ENCODE results near the gene A3GALT2.
"Not testable (repeated sequence)": the region's sequence is repeated elsewhere in the genome, so short reads cannot be mapped to it uniquely, and the experiment has no call there.

A3GALT2 gene

DNA sequence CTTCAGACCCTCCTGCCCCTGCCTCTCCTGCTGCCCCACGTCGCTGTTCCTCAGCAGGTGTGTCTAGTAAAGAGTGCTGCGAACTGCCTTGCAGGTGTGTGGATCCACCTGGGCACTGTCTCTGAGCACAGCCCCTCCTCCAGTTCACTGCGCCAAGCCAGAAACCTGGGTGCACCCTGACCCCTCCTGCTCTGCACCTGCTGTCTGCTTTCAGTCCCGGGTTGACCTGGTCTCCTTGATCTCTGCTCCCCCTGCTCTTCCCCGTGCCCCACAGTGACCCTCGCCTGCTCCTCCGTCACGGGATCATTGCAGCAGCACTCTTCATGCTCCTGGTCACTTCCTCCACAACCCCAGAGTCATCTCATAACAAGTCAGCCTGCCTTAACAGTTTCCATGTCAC, 6.5 kb downstream of the A3GALT2 start:
- DNase-seq (ENCODE audit: low spot score): no peak

DNA sequence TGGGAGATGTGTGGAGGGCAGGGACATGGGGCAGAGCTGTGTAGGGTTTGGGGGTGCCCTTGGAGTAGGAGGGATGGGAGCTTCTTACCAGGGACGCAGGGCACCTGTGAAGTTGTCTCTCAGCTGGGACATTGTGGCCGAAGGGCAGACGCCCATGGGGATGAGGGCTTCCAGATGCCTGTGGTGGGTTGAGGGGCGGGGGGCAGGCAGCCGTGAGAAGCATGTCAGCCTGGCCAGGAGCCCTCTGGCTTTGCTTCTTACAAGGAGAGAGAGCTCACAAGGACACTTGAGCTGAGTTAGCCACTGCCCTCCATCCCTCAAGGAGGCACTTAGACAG, 8.5 kb downstream of the A3GALT2 start:
- DNase-seq (ENCODE audit: low spot score): no peak

DNA sequence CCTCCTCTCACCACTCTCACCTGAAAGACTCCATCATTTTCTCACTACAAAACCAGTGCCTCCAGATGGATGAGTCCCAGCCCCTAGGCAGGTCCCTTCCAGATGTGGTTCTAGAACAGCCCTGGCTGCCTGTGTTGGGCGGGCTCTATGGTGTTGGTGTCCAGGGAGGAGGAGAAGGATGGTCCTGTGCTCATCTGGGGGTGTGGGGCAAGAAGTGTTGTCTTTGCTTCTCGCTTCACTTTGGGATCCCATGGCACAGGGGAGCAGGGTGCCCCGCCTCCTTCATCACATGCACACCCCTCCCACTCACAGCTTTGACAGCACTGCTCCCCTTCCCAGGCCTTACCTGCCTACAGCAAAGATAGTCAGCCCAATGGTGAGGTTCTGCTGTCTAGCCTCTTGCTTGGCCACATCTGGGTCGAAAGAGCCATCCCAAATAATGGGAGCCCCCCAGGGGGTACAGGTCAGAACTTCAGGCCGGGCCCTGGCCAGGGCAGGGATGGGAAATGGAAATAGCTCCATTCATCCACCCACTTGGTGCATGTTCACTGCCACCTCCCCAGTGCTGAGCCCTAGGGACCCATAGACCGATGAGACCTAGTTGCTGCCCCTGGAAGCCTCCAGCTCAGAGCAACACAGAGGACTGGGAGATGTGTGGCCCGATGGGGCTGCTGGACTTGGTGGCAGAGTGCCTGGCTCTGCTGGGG, 9.0 kb downstream of the A3GALT2 start:
- DNase-seq (ENCODE audit: low spot score): no peak

DNA sequence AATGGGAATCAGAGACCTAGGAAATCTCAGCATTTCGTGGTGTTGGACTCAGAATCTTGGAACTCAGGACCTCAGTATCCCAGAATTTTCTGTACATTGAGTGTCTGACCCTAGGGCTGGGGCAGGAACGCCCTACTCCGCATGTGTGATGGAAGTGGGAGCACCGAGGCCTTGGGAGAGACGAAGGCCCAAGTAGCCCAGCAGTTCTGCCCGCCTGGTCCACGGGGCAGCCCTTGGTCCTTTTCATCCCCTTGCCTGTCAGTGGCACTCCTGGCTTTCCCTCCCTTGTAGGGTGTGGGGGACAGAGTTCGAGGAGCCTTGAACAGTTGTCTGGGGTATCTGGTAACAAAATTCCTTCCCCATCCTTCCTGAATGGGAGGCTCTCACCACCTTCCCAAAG, 10.2 kb downstream of the A3GALT2 start:
- DNase-seq (ENCODE audit: low spot score): no peak

DNA sequence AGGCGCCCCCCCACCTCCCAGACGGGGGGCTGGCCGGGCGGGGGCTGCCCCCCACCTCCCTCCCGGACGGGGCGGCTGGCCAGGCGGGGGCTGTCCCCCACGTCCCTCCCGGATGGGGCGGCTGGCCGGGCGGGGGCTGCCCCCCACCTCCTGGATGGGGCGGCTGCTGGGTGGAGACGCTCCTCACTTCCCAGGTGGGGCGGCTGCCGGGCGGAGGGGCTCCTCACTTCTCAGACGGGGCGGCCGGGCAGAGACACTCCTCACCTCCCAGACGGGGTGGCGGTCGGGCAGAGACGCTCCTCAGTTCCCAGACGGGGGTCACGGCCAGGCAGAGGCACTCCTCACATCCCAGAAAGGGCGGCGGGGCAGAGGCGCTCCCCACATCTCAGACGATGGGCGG, 11.5 kb downstream of the A3GALT2 start:
- not testable (repeated sequence) for DNase-seq (ENCODE audit: low spot score)

- DNase-seq (ENCODE audit: low spot score): no peak
Measured at GRCh38 chr1:33307494-33307864, 13.4 kb downstream of the A3GALT2 start.

DNA sequence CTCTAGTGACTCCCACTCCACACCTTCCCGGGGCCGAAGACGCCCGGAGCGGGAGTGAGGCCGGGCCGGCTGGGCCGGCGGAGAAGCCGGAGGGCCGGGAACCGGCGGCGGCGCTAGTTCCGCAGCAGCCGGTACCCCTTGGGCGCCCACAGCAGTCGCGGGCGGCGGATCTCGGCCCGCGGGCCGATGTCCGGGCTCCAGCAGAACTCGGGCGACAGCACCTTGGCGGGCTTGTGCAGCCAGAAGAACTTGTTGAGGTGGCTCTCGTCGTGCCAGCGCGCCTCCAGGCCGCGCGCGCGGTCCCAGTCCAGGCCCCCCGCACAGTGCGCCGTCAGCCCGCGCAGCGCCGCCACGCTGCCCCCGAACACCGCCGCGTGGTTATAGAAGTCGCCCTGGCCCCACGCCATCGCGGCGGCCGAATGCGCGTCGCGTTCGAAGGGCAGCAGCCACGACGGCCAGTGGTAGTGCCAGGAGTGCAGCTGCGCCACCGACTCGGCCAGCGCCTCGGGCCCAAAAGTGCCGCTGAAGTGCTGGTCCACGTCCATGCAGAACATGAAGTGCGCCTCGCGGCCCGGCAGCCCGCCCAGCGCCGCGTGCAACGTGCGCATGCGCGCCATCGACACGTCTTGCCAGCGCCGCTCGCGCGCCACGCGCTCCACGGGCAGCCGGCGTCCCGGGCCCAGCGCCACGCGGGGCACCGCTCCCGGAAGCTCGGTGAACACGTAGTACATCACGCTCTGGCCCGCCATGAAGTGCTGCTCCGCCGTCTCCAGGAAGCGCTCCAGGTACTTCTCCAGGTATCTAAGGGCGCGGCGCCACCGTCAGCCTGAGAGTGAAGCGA, 14.0 kb downstream of the A3GALT2 start:
- DNase-seq (ENCODE audit: low spot score): no peak

- no peak for DNase-seq (ENCODE audit: low spot score)
Measured at GRCh38 chr1:33305816-33306652, 14.9 kb downstream of the A3GALT2 start.

GRCh38 chr1:33305016-33305415, 15.9 kb downstream of the A3GALT2 start:
- no peak for DNase-seq (ENCODE audit: low spot score)

GRCh38 chr1:33302325-33302724, 18.6 kb downstream of the A3GALT2 start:
- peak; percentile 17 for DNase-seq (ENCODE audit: low spot score)

GRCh38 chr1:33301273-33301984, 19.5 kb downstream of the A3GALT2 start:
- DNase-seq (ENCODE audit: low spot score): no peak

DNA sequence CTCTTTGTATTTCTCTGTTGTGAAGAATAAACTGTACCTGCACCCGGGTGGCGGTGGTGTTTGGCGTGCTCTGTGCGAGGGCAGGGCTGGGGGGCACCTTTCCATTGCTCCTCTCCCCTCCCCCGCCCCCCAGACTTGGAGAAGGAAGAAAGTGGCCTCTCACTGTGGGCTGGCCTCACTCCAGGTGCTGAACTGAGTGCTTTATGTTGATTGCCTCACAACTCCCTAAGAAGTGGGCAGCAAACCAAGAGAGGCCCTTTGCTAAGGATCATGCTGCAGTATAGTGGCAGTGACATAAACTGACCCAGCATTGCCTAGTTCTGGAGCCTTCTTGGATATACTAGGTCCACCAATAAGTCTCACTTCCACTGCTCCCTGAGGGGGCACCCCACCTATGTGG, 20.2 kb downstream of the A3GALT2 start:
- DNase-seq (ENCODE audit: low spot score): no peak

DNA sequence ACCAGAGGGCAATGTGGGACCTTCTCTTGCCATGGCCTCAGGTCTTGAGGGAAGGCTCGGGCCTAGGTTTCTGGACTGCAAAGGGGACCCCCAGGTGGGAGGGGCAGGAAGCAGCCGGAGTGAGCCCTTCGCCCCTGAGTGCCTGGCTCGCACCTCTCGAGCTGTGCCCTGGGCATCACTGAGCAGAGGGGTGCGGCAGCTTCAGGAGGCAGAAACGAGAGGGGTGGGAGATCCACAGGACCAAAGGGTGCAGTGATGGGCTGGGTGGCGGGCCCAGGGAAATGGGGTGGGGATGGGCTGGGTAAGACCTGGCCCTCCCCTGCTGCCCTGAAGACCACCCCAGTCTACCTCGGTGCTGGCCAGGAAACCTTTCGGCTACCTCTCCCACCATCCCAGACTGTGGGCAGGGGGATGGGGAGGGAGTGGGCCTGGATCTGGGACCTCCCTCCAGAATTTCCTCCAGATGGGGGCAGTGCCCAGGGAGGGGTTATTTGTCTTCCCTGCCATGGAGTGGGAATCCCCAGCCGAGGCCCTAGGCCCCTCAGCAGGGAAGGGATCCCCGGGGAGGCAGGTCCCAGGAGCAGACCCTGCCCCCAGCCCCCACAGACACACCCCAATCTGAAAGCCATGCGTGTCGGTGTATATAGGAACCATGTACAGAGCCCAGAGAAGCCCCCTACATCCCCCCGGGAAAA, 21.3 kb downstream of the A3GALT2 start:
- no peak for DNase-seq (ENCODE audit: low spot score)

DNA sequence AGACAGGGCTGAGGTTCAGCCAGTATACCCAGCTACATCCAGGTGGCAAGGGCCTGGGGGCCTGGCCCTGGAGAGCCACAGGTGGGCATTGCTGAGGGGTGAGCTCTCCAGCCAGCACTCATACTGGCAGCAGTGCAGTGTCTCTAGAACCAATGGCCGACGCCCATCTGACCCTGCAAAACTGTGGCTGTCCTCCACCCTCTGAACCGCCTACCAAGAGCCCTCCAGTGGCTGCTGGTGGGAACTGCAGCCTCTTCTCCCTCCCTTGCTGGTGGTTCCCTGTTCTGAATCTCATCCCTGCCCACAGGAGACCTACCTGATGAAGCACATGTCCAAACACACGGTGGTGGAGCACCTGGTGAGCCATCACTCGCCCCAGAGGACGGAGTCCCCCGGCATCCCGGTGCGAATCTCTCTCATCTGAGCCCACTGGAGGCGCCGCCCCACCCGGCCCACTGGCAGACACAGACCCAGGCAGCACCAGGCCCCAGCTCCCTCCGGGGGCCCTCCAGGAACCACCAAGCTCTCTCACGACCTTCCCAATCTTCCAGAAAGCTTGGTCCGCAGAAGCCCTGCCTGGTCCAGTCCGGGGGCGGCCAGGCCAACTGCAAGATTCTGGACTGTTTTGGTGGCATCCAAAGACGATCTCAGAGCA, 22.1 kb downstream of the A3GALT2 start:
- peak; percentile 65 for DNase-seq (ENCODE audit: low spot score)

GRCh38 chr1:33297911-33298622, 22.8 kb downstream of the A3GALT2 start:
- no peak for DNase-seq (ENCODE audit: low spot score)

GRCh38 chr1:33296824-33297223, 24.1 kb downstream of the A3GALT2 start:
- DNase-seq (ENCODE audit: low spot score): no peak

DNA sequence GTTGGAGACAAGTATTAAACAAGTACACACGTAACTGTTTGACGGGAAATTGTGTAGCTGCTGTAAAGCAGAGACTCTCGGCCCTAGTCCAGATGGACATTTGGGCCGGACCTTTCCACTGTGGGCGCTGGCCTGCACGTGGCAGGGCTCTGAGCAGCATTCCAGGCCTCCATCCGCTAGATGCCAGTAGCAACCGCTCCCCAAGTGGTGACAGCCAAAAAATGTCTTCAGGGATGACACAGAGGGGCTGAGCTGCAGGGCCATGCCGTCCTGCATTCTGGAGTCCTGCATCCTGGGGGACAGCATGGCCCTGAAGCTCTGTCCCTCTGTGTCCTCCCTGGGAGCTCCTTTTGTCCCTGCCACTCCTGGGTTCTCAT, 24.8 kb downstream of the A3GALT2 start:
- DNase-seq (ENCODE audit: low spot score): no peak

GRCh38 chr1:33295450-33296081, 25.3 kb downstream of the A3GALT2 start:
- peak; percentile 84 for DNase-seq (ENCODE audit: low spot score)

- no peak for DNase-seq (ENCODE audit: low spot score)
Measured at GRCh38 chr1:33295023-33295422, 25.9 kb downstream of the A3GALT2 start.

All from kidney tubule cell (primary cell).